IMR-90 (cell line): ENCODE measurements around the gene DCLK1.

Experiments
- CTCF ChIP-seq: conservative IDR thresholded peaks from 2 replicates; pipeline ENCODE4 v1.5.1; 2012; ENCODE audit warnings: mild to moderate bottlenecking, low read depth, low read length, improper control_type of control experiment
- POLR2A ChIP-seq: IDR thresholded peaks from 2 replicates; pipeline ENCODE4 v1.6.1; 2012; ENCODE audit warnings: mild to moderate bottlenecking, low read depth, low read length
- RAD21 ChIP-seq: IDR thresholded peaks from 2 replicates; pipeline ENCODE4 v1.6.1; 2012; ENCODE audit warnings: low read length, improper control_type of control experiment
- SMC3 ChIP-seq: fragments of 150-350 bp; IDR thresholded peaks from 2 replicates; pipeline ENCODE4 v1.6.1; 2016; ENCODE audit warnings: low read depth, mild to moderate bottlenecking, antibody characterized with exemption, low read length, moderate library complexity

- TF ChIP-seq CTCF (no peak), POLR2A (no peak), SMC3 (no peak), RAD21 (no peak)
These were observed 92.2 kb downstream of the DCLK1 start for GRCh38 chr13:36038785-36039555.
